Pulmonary artery endothelial cell (primary cell): Measurements from ENCODE around the gene TCF4. TPM values are rescaled to one million over a fixed set of nuclear protein-coding genes. Genes with fewer than 3 reads are reported as not detected.

Experiments used
- DNase-seq: peaks from one replicate; pipeline ENCODE4 v3.0.0-alpha.2; 2011; ENCODE audit warnings: low read depth, low spot score
- total RNA-seq: library from RNA; depleted of rRNA; stranded (reverse); fragments of >200 nt; gene quantifications from 2 replicates; pipeline ENCODE4 v1.2.3, GENCODE V29; 2014

The TCF4 gene
- total RNA-seq, 1 donor from 2014 or later, result 339 TPM

DNA sequence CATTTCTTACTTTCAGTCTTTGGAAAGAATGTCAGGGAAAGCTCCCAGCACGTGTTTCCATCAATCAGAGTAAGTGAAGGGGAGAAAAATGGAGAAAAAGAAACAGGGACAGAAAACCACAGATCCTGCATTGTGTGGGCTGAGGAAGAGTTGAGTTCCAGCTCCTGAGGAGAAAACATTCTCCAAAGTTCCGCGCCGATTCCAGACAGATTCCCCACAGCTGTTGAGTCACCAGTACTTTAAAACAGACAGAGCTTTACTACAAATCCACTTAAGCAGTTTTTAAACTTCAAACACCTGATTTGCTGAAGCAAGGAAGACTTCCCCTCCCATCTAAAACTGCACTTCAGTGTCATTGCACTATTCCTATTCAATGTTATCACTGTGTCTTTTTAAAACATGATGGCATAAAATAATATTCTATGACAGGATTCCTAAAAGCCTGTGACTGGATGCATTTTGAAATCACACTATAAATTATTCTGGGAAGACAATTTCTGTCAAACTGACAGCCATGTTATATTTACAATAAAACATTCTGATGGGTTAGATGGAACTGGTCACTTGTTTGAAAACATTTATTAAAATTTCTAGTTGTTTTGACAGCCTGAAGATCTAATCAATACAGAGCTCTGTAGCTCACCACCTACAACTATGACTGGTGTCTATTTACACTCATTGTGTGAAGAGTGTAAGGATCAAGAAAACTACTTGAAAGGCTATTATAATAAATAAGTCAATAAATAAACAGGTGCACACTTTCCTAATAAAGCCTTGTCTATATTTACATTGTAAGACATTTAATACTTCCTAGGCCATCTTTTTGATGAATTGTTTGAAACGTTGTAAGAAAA, 40.9 kb downstream of the TCF4 start:
- no peak for DNase-seq

DNA sequence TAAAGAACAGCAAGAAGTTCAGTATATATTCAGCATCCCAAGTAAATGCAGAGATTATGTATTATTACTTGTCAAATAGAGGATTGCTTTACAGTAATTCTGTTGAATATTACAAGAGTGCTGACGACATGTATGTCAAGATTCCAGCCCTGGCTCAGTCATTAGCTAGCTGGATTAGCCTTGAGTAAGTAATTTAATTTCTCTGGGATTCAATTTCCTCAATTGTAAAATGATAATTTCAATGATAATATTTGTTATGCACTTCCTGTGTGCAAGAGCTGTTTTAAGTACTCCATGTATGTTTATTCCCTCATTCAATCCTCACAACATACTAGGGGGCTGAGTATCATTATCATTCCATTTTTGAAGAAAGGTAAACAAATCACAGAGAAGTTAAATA, 44.0 kb downstream of the TCF4 start:
- DNase-seq, result no peak

- DNase-seq, result no peak
Observed at GRCh38 chr18:55543130-55543704, 44.8 kb downstream of the TCF4 start.

DNA sequence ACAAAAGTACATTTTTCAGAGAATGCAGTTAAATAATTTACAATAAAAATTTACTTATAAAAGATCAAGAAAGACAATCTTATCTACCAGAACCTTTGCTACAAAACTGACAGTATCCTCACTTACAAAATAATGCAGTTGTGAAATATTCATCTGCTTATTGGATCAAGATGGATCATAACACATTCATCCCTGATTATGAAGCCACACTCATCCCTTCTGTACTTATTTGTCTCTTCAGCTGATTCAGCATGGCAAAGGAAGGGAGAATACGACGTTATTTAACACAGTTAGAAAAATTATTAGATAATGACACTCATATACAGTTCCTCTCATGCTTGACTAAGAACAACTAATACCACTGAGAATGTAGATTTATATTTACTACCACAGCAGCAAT, 46.4 kb downstream of the TCF4 start:
- DNase-seq, result no peak

- no peak for DNase-seq
Observed at GRCh38 chr18:55539240-55539639, 48.8 kb downstream of the TCF4 start.

GRCh38 chr18:55534996-55535395, 53.0 kb downstream of the TCF4 start:
- no peak for DNase-seq

GRCh38 chr18:55534547-55534946, 53.4 kb downstream of the TCF4 start:
- no peak for DNase-seq

DNA sequence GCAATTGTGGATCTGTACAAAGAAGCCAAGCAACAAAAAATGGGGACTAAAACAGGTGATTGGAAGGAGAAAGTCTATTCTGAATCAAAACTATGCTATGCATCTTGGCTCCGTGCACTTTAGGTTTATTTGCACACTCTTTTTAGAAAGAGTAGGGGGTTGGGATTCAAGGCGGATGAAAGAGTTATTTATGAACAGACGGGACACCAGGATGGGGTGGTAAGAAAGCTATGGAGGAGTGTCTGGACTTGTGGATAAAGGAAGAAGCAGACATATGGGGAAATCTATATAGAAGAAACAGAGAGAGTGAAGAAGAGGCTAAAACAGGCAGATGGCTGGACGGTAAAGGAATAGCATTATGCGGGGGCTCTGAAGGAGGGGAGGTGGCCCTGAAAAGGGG, 57.8 kb downstream of the TCF4 start:
- DNase-seq, result no peak

- no peak for DNase-seq
Observed at GRCh38 chr18:55529581-55529980, 58.4 kb downstream of the TCF4 start.

- DNase-seq, result no peak
Observed at GRCh38 chr18:55525845-55526244, 62.1 kb downstream of the TCF4 start.

DNA sequence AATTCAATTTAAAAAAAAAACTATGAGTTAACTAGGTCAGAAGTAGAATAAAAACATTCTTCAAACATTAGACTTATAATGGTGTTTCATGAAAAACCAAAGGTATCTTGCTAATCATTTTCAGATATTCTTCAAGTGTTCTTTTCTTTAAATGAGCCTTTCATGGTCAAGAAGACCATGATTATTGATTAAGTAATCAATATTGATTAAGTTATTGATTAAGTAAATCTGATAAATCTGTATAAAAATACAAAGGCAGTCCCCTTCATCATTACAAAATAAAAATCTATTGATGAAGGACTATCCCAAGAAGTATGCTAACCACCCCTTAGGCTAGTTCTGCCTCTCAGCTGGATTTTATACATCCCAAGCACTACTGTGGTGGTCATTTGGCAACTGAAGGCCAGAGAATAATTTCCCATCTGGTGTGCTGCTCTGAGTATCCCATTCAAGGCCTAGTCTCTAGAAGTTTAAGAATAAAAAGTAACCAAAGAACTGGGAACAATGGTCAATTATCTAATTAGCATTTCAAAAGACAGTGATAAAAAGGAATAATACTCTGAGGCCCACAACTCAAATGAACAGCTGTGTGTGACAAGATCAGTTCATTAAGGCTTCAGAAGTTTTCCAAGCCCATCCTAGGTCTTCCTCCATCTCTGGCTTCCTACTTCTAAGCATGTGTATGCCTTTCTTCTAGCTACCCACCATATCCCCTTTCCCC, 63.5 kb downstream of the TCF4 start:
- no peak for DNase-seq

GRCh38 chr18:55523001-55523400, 65.0 kb downstream of the TCF4 start:
- DNase-seq, result no peak

GRCh38 chr18:55522011-55522410, 66.0 kb downstream of the TCF4 start:
- no peak for DNase-seq

DNA sequence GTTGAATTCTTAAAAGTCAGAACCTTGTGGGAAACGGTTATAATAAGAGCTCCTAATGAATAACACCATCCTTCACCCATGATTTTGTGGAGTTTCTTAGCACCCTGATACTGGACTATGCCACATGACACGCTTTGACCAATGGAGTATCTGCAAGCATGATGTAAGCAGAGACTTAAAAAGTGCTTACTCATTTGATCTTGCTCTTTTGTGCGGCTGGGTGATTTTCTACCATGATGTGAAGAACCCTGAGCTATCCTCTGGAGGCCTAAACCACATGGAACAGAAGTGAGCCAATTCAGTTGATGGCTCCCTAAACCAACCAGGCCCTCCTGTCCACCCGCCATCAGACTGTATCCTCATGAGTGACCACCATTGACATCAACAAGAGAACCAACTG, 70.9 kb downstream of the TCF4 start:
- no peak for DNase-seq

DNA sequence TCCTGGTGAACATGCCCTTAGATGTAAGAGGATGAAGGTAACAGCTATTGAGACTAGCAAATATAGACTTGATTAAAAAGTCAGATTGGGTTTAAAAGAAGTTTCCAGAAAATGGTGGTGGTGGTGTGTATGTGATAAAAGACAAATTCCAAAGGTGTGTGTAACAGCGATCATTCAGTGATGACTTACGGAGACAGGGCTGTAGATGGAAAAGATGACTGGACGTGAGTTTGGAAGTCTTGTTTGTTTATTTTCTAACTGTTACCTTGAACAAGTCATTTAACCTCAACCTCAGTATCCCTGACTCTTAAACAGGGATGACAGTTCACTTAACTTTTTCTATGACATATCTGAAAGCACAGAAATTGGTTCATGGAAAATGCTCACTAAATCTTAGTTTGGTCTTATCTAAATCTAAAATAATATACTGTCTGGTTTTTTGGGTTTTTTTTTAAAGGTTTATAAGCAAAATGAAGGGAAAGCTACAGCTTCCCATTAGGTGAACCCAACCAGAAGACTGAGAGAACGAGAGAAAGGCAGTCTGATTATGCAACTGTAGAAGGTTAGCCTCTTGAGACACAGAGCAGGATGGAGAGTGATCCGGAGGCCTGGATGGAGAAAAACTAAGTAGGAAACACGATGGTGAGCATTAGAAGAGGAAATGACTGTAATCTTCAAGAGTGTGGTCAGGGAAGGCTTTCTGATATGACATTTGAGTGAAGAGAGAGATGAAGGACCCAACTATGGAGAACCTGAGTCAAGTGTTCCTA, 71.9 kb downstream of the TCF4 start:
- DNase-seq, result no peak

DNA sequence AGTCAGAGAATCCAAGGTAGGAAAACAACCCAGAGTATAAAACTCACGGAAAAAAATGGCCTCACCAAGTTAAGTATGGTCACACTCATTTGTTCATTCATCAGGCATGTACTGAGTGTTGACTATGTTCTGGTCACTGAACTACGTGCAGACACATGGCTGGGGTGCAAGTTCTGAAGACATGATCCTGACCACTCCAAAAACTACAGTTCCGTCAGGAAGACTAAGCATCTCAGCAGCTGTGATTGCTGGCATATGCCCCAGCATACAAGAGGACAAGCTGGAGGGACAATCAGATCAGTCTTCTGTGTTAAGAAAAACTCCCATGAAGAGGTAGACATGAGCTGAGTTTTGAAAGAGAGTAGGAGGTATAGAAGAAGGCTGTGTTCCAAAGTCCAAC, 72.8 kb downstream of the TCF4 start:
- no peak for DNase-seq

DNA sequence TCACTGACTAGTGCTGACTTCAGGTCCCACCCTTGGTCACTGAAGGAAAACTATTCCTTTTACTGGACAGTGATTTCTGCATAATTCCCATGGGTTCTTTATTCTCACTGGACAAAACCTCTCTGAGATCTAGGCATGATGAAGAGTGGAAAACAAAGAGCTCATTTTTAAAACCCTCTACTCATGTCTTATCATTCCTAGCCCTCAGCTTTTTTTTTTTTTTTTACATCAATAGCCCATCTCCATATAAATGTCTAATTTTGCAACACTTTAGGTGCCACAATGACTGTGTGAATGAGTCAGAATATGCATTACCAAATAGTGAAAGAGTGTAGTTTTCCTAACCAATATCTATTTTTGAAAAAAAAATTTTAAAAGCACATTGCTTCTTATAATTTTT, 74.8 kb downstream of the TCF4 start:
- no peak for DNase-seq

GRCh38 chr18:55511277-55511676, 76.7 kb downstream of the TCF4 start:
- no peak for DNase-seq

GRCh38 chr18:55510809-55511208, 77.2 kb downstream of the TCF4 start:
- DNase-seq, result peak; percentile 100

- DNase-seq, result peak; percentile 86
Observed at GRCh38 chr18:55509631-55510324, 78.2 kb downstream of the TCF4 start.

GRCh38 chr18:55508651-55509050, 79.3 kb downstream of the TCF4 start:
- no peak for DNase-seq
